Dendritic cell treated with granulocyte-macrophage colony-stimulating factor and Interleukin-4, amounts not matched to agents 40 ng/mL and 50 ng/mL, for 4 days (primary cell): ENCODE measurements around the gene PTCD1.

ENCODE experiments used
- H3K27ac Mint-ChIP-seq: one replicate; pipeline ENCODE4 v1.8.0; 2022; ENCODE audit warnings: mild to moderate bottlenecking, mixed read lengths
- H3K27me3 Mint-ChIP-seq: one replicate; pipeline ENCODE4 v1.8.0; 2022; ENCODE audit warnings: mild to moderate bottlenecking, mixed read lengths
- H3K36me3 Mint-ChIP-seq: one replicate; pipeline ENCODE4 v1.8.0; 2022; ENCODE audit warnings: low read depth, mixed read lengths
- H3K4me1 Mint-ChIP-seq: one replicate; pipeline ENCODE4 v1.8.0; 2022; ENCODE audit warnings: low read depth, mixed read lengths
- H3K4me3 Mint-ChIP-seq: one replicate; pipeline ENCODE4 v1.8.0; 2022; ENCODE audit warnings: mild to moderate bottlenecking, moderate library complexity, mixed read lengths
- H3K9me3 Mint-ChIP-seq: one replicate; pipeline ENCODE4 v1.8.0; 2022; ENCODE audit warnings: mixed read lengths
- intact Hi-C: fragments of 100-400 bp; cut with micrococcal nuclease; formaldehyde crosslinking; loops from one replicate; pipeline ENCODE4 v1.15.0; 2022

PTCD1 gene

GRCh38 chr7:99409806-99410205 lies 28.8 kb downstream of the PTCD1 start:
- peak overlapping the region; percentile 90 for H3K27ac Mint-ChIP-seq
- intact Hi-C loops: loop anchor here (2.0 kb wide), 2 partner anchors 35 to 61 kb away; partner anchors contain the start of gene ARPC1B
- peaks cover 4% of the 10 kb centered on the region for H3K9me3 Mint-ChIP-seq
- H3K27me3 Mint-ChIP-seq: no peaks in the 10 kb centered on the region
- peaks cover 76% of the 10 kb centered on the region for H3K36me3 Mint-ChIP-seq
- H3K4me1 Mint-ChIP-seq: peaks cover 31% of the 10 kb centered on the region
- peak overlapping the region; percentile 97 for H3K4me3 Mint-ChIP-seq

- intact Hi-C loops: loop anchor here (2.0 kb wide), 2 partner anchors 34 to 62 kb away; partner anchors contain the start of gene ARPC1B
- Mint-ChIP-seq H3K4me3 (peak overlapping the region; percentile 97), H3K9me3 (no peaks in the 10 kb centered on the region), H3K36me3 (peaks cover 76% of the 10 kb centered on the region), H3K27me3 (no peaks in the 10 kb centered on the region), H3K27ac (peak overlapping the region; percentile 90), H3K4me1 (peaks cover 36% of the 10 kb centered on the region)
Observed at GRCh38 chr7:99409192-99409572, 29.4 kb downstream of the PTCD1 start.

GRCh38 chr7:99408379-99409191 lies 30.0 kb downstream of the PTCD1 start, which contains the start of the genes BUD31 and PDAP1:
Gene BUD31 (plus strand): TSS chr7:99408969. CDS start chr7:99411093, 2,124 bp downstream.
Gene PDAP1 (minus strand): TSS chr7:99408597. CDS start chr7:99408548, 49 bp downstream.
- intact Hi-C loops: loop anchor here (2.0 kb wide), 2 partner anchors 34 to 62 kb away; partner anchors contain the start of gene ARPC1B
- peaks cover 77% of the 10 kb centered on the region for H3K36me3 Mint-ChIP-seq
- H3K4me1 Mint-ChIP-seq: peaks cover 42% of the 10 kb centered on the region

GRCh38 chr7:99407872-99408378 lies 30.7 kb downstream of the PTCD1 start:
- no peaks in the 10 kb centered on the region for H3K27me3 Mint-ChIP-seq
- H3K4me1 Mint-ChIP-seq: peaks cover 48% of the 10 kb centered on the region
- H3K36me3 Mint-ChIP-seq: peaks cover 77% of the 10 kb centered on the region
- H3K9me3 Mint-ChIP-seq: no peaks in the 10 kb centered on the region
- peak overlapping the region; percentile 97 for H3K4me3 Mint-ChIP-seq
- intact Hi-C loops: loop anchor here (2.0 kb wide), 2 partner anchors 33 to 63 kb away; partner anchors contain the start of gene ARPC1B
- peak overlapping the region; percentile 90 for H3K27ac Mint-ChIP-seq

More at GRCh38 chr7:99408379-99409191, 30.0 kb downstream of the PTCD1 start, which contains the start of the genes BUD31 and PDAP1:
- Mint-ChIP-seq H3K27me3 (no peaks in the 10 kb centered on the region), H3K9me3 (no peaks in the 10 kb centered on the region), H3K4me3 (peak within 1 kb of the TSS; percentile 97), H3K27ac (peak within 1 kb of the TSS; percentile 90)

- Mint-ChIP-seq H3K36me3 (peaks cover 77% of the 10 kb centered on the region), H3K4me3 (no peak overlapping the region), H3K4me1 (peaks cover 48% of the 10 kb centered on the region), H3K9me3 (no peaks in the 10 kb centered on the region), H3K27ac (no peak overlapping the region), H3K27me3 (no peaks in the 10 kb centered on the region)
- intact Hi-C loops: no loop called here
Observed at GRCh38 chr7:99406557-99406956, 32.0 kb downstream of the PTCD1 start.

- intact Hi-C loops: no loop called here
- no peak overlapping the region for H3K27ac Mint-ChIP-seq
- peaks cover 37% of the 10 kb centered on the region for H3K4me1 Mint-ChIP-seq
- no peaks in the 10 kb centered on the region for H3K9me3 Mint-ChIP-seq
- no peaks in the 10 kb centered on the region for H3K27me3 Mint-ChIP-seq
- no peak overlapping the region for H3K4me3 Mint-ChIP-seq
- peaks cover 77% of the 10 kb centered on the region for H3K36me3 Mint-ChIP-seq
Observed at GRCh38 chr7:99404977-99405320, 33.6 kb downstream of the PTCD1 start.

GRCh38 chr7:99404235-99404976 lies 34.2 kb downstream of the PTCD1 start:
- H3K4me3 Mint-ChIP-seq: no peak overlapping the region
- peaks cover 33% of the 10 kb centered on the region for H3K4me1 Mint-ChIP-seq
- H3K36me3 Mint-ChIP-seq: peaks cover 79% of the 10 kb centered on the region
- H3K9me3 Mint-ChIP-seq: no peaks in the 10 kb centered on the region
- H3K27ac Mint-ChIP-seq: no peak overlapping the region
- intact Hi-C loops: no loop called here
- no peaks in the 10 kb centered on the region for H3K27me3 Mint-ChIP-seq

GRCh38 chr7:99403764-99404163 lies 34.8 kb downstream of the PTCD1 start:
- no peak overlapping the region for H3K4me3 Mint-ChIP-seq
- H3K27ac Mint-ChIP-seq: no peak overlapping the region
- H3K4me1 Mint-ChIP-seq: peaks cover 37% of the 10 kb centered on the region
- H3K27me3 Mint-ChIP-seq: no peaks in the 10 kb centered on the region
- no peaks in the 10 kb centered on the region for H3K9me3 Mint-ChIP-seq
- H3K36me3 Mint-ChIP-seq: peaks cover 79% of the 10 kb centered on the region
- intact Hi-C loops: no loop called here

GRCh38 chr7:99402854-99403253 lies 35.7 kb downstream of the PTCD1 start:
- Mint-ChIP-seq H3K4me1 (peaks cover 44% of the 10 kb centered on the region), H3K27ac (no peak overlapping the region), H3K36me3 (peaks cover 79% of the 10 kb centered on the region), H3K4me3 (no peak overlapping the region), H3K9me3 (no peaks in the 10 kb centered on the region), H3K27me3 (no peaks in the 10 kb centered on the region)
- intact Hi-C loops: no loop called here

- peaks cover 100% of the 10 kb centered on the region for H3K36me3 Mint-ChIP-seq
- peaks cover 43% of the 10 kb centered on the region for H3K4me1 Mint-ChIP-seq
- H3K27ac Mint-ChIP-seq: peak overlapping the region; percentile 24
- intact Hi-C loops: no loop called here
- no peak overlapping the region for H3K4me3 Mint-ChIP-seq
- H3K9me3 Mint-ChIP-seq: no peaks in the 10 kb centered on the region
- H3K27me3 Mint-ChIP-seq: no peaks in the 10 kb centered on the region
Observed at GRCh38 chr7:99399597-99399996, 39.0 kb downstream of the PTCD1 start.

GRCh38 chr7:99398891-99399445 lies 39.6 kb downstream of the PTCD1 start:
- no peaks in the 10 kb centered on the region for H3K27me3 Mint-ChIP-seq
- H3K36me3 Mint-ChIP-seq: peaks cover 100% of the 10 kb centered on the region
- intact Hi-C loops: no loop called here
- H3K4me1 Mint-ChIP-seq: peaks cover 41% of the 10 kb centered on the region
- peak overlapping the region; percentile 24 for H3K27ac Mint-ChIP-seq
- H3K4me3 Mint-ChIP-seq: no peak overlapping the region
- no peaks in the 10 kb centered on the region for H3K9me3 Mint-ChIP-seq

GRCh38 chr7:99397297-99397983 lies 41.2 kb downstream of the PTCD1 start:
- no peak overlapping the region for H3K4me3 Mint-ChIP-seq

More at GRCh38 chr7:99397297-99397983, 41.2 kb downstream of the PTCD1 start:
- intact Hi-C loops: no loop called here
- H3K4me1 Mint-ChIP-seq: peaks cover 46% of the 10 kb centered on the region
- H3K36me3 Mint-ChIP-seq: peaks cover 100% of the 10 kb centered on the region
- peak overlapping the region; percentile 24 for H3K27ac Mint-ChIP-seq
- H3K27me3 Mint-ChIP-seq: no peaks in the 10 kb centered on the region
- no peaks in the 10 kb centered on the region for H3K9me3 Mint-ChIP-seq
